Pancreas (tissue), 10 donors: ENCODE measurements around the gene MTA1. TPM values are rescaled to one million over a fixed set of nuclear protein-coding genes. Genes with fewer than 3 reads are reported as not detected.

ENCODE experiments used
- ATAC-seq, 4 donors: fragments of 200-7000 bp; cut with Tn5 transposase; one replicate each; pipeline versions ENCODE4 v1.8.0 to v1.9.1; 2020; ENCODE audit warnings: mild to moderate bottlenecking in 4 of 4, moderate library complexity in 4 of 4
- DNase-seq, 6 donors: peaks; one replicate each; pipeline ENCODE4 v3.0.0-alpha.2; 2020
- FAIRE-seq: peaks from 2 replicates; lab custom pipeline; 2012; peaks lifted over from hg19 to GRCh38; lab: Jason Lieb, UNC
- H3K27ac ChIP-seq, 4 donors: fragments of 200-600 bp; sonication (generic); 1 replicate in 3 of 4; 2 replicates in 1 of 4; pipeline versions ENCODE4 v1.5.0 to v1.8.0; 2020
- H3K27me3 ChIP-seq, 4 donors: fragments of 200-600 bp; one replicate each; pipeline ENCODE4 v1.8.0; 2021
- H3K36me3 ChIP-seq, 3 donors: fragments of 200-600 bp; sonication (generic) in 1 of 3; one replicate each; pipeline versions ENCODE4 v1.5.0 to v1.8.0; 2020 to 2021
- H3K4me1 ChIP-seq, 3 donors: fragments of 200-600 bp; one replicate each; pipeline ENCODE4 v1.8.0; 2021
- H3K4me3 ChIP-seq, 4 donors: fragments of 200-600 bp; sonication (generic) in 2 of 4; one replicate each; pipeline versions ENCODE4 v1.5.0 to v1.8.0; 2020 to 2021
- H3K9me3 ChIP-seq, 4 donors: fragments of 200-600 bp; one replicate each; pipeline ENCODE4 v1.8.0; 2021
- WGBS, 2 donors: extraction: QIAGEN DNeasy Blood & Tissue Kit; methylation state at CpG; one replicate each; pipeline ENCODE4 v1.1.7; 2013; 5-methylcytosine and 5-hydroxymethylcytosine counted together
- intact Hi-C, 3 donors: fragments of 100-400 bp; cut with DNase I; formaldehyde crosslinking; loops; one replicate each; pipeline versions ENCODE4 v1.11.1 to v1.14.2; 2022
- polyA plus RNA-seq, 2 donors: library from polyadenylated mRNA; stranded (reverse); fragments of 200-250 nt; gene quantifications; one replicate each; pipeline ENCODE4 v1.2.3, GENCODE V29; 2013
- total RNA-seq, 6 donors: library from RNA; stranded (reverse); fragmentation: NEBNext Ultra II Directional in 4 of 6; extraction: Animal tissue kit (Norgen Biotek cat#: 25700) in 4 of 6; gene quantifications; one replicate each; pipeline versions ENCODE4 v1.2.1 to v1.2.4, GENCODE V29; 2021 to 2023
- TF ChIP-seq, protein P1 (sequence below), 4 donors: fragments of 200-600 bp; sonication (generic) in 3 of 4; IDR thresholded peaks; one replicate each; pipeline versions ENCODE4 v1.5.0 to v1.8.0; 2021; ENCODE audit warnings: antibody characterized with exemption in 4 of 4
- donor health status: healthy with polysubstance abuse.
- donor health status: DM: no; HTN: no; CAD: no; lungs with moderate emphysema.
- donor health status: DM: no; HTN: no; CAD: no.
- donor health status: control.
- donor health status: control.
- donor health status: Bipolar disorder and iron deficiency.
- donor health status: DM: yes; HTN: yes; CAD: no.
- donor health status: DM: no; HTN: no; CAD: no.
- donor health status: DM: no; HTN: no; CAD: no.
- donor health status: DM: yes; HTN: yes; CAD: no.

Gene MTA1
- total and polyA plus RNA-seq, 8 donors = 34.8 to 138 (median 53.2) TPM

DNA sequence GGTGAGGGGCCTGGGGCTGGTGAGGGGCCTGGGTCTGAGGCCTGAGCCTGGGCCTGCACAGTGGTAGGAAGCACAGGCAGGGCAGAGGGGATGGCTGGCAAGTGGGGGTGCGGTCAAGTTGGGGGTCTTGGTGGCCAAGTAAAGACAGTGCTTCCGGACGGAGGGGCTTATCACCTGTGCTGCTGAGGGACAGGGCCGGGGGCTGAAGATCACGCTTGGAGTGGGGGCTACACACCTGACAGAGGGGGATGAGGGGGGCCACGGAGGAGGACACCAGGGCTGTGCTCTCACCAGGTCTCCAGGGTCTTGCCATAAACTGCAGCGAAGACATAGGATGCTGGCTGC, 83.6 kb downstream of the MTA1 start:
- H3K27ac ChIP-seq = no peak overlapping the region
- no peak for FAIRE-seq
- intact Hi-C loops = no loop called here
- no peaks in the 10 kb centered on the region for H3K4me1 ChIP-seq
- no peak for ATAC-seq
- H3K9me3 ChIP-seq = no peaks in the 10 kb centered on the region
- no peaks in the 10 kb centered on the region for H3K27me3 ChIP-seq
- WGBS, 2 donors = 76 to 93% methylated on average over 7 of the region's 7 CpGs
- H3K4me3 ChIP-seq = no peak overlapping the region
- no peaks in the 10 kb centered on the region for H3K36me3 ChIP-seq
- DNase-seq = peak in 1 of 6 donors; percentile 51
- TF ChIP-seq, protein P1, sequence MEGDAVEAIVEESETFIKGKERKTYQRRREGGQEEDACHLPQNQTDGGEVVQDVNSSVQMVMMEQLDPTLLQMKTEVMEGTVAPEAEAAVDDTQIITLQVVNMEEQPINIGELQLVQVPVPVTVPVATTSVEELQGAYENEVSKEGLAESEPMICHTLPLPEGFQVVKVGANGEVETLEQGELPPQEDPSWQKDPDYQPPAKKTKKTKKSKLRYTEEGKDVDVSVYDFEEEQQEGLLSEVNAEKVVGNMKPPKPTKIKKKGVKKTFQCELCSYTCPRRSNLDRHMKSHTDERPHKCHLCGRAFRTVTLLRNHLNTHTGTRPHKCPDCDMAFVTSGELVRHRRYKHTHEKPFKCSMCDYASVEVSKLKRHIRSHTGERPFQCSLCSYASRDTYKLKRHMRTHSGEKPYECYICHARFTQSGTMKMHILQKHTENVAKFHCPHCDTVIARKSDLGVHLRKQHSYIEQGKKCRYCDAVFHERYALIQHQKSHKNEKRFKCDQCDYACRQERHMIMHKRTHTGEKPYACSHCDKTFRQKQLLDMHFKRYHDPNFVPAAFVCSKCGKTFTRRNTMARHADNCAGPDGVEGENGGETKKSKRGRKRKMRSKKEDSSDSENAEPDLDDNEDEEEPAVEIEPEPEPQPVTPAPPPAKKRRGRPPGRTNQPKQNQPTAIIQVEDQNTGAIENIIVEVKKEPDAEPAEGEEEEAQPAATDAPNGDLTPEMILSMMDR (IDR thresholded peaks at IDR 0.05) = no peak

DNA sequence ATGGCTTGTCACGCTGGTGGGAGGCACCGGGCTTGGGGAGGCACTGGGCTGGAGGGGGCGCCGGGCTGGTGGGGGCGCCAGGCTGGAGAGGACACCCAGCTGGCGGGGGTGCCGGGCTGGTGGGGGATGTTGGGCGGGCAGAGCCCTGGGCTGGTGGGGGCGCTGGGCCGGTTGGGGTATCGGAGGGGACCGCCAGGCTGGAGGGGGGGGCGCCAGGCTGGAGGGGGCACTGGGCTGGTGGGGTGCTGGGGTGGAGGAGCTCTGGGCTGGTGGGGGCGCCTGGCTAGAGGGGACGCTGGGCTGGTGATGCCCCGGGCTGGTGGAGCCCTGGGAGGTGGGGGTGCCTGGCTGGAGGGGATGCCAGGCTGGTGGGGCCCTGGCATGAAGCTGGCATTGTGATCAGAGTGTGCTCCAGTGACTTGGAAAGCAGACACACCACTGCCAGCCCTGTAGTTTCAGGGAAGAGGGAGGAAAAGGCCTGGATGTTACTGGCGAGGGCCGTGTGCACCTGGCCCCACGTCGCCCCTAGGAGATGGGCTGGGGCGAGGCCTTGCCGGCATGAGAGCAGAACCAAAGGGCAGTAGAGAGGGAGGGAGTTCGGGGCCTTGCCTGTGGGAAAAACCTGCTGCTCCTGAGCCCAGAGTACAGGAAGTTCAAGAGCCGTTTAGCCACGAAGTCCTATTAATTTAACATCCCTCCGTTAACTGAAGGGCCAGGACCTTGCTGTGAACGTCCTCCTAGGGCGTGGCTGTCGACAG, 84.5 kb downstream of the MTA1 start:
- 65 to 83% methylated on average over 28 to 29 of the region's 29 CpGs for WGBS, 2 donors
- intact Hi-C loops = no loop called here
- Histone ChIP-seq H3K4me1 (no peaks in the 10 kb centered on the region), H3K4me3 (no peak overlapping the region), H3K36me3 (no peaks in the 10 kb centered on the region), H3K27me3 (no peaks in the 10 kb centered on the region), H3K27ac (no peak overlapping the region), H3K9me3 (no peaks in the 10 kb centered on the region)
- FAIRE-seq (no peak), ATAC-seq (no peak), DNase-seq (peak in 1 of 6 donors; percentile 68)
- TF ChIP-seq, protein P1 (IDR thresholded peaks at IDR 0.05) = no peak

DNA sequence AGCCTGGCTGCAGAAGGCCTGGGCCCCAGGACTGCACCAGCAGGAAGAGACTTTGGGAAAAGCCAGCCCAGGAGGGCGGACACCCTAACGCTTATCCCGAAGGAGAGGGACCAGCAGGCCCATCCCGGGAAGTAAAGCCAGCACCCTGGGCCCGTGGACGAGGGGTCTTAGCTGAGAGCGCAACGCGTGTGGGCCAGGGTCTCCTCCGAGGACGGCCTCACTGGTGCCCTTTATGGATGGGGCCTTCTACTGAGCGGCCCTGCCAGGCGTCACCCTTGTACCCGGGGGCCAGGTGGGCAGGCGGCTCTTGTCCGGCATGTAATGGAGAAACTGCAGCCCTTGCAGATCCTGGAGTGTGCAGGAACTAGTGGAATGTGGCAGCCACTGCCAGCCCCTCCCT, 85.5 kb downstream of the MTA1 start:
- ATAC-seq (no peak), FAIRE-seq (no peak), DNase-seq (peak in 1 of 6 donors; percentile 51)
- H3K9me3 ChIP-seq = no peaks in the 10 kb centered on the region
- no peaks in the 10 kb centered on the region for H3K27me3 ChIP-seq
- H3K36me3 ChIP-seq = no peaks in the 10 kb centered on the region
- no peak overlapping the region for H3K4me3 ChIP-seq
- H3K27ac ChIP-seq = no peak overlapping the region
- intact Hi-C loops = no loop called here
- WGBS, 2 donors = 81 to 83% methylated on average over 16 of the region's 16 CpGs
- TF ChIP-seq, protein P1 (IDR thresholded peaks at IDR 0.05) = no peak
- no peaks in the 10 kb centered on the region for H3K4me1 ChIP-seq

- Histone ChIP-seq H3K9me3 (no peaks in the 10 kb centered on the region), H3K4me3 (no peak overlapping the region), H3K36me3 (no peaks in the 10 kb centered on the region), H3K4me1 (no peaks in the 10 kb centered on the region), H3K27me3 (no peaks in the 10 kb centered on the region), H3K27ac (no peak overlapping the region)
- TF ChIP-seq, protein P1 (IDR thresholded peaks at IDR 0.05) = no peak
- ATAC-seq (no peak), FAIRE-seq (no peak), DNase-seq (peak in 1 of 6 donors; percentile 24)
- intact Hi-C loops = no loop called here
- 57 to 61% methylated on average over 17 of the region's 17 CpGs for WGBS, 2 donors
Measured at GRCh38 chr14:105507247-105507646, 87.6 kb downstream of the MTA1 start.

DNA sequence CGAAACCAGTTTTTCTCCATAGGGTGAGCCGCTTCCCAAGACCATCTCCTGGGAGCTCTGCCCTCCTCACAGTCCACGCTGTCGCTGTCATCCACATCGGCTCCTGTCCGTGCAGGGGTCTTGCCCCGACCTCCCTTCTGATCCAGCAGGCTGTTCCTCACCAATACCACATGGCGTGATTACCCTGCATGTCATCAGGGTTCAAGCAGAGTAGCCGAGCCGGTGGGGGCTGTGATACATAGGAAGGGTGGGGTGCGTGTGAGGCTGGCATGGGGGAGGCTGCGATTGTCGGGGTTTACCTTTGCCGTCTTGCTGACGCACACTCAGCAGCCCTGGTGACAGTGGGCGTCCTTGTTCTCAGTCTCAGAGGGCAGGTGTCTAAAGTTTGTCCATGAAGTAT, 88.4 kb downstream of the MTA1 start:
- TF ChIP-seq, protein P1 (IDR thresholded peaks at IDR 0.05) = no peak
- Histone ChIP-seq H3K27me3 (no peaks in the 10 kb centered on the region), H3K4me3 (no peak overlapping the region), H3K4me1 (no peaks in the 10 kb centered on the region), H3K9me3 (no peaks in the 10 kb centered on the region), H3K36me3 (no peaks in the 10 kb centered on the region), H3K27ac (no peak overlapping the region)
- intact Hi-C loops = no loop called here
- 48 to 78% methylated on average over 16 of the region's 16 CpGs for WGBS, 2 donors
- DNase-seq (peak in 1 of 6 donors; percentile 21), FAIRE-seq (no peak), ATAC-seq (no peak)
